HG03378 (cell line): Measurements from ENCODE around the gene S100A16.
A peak's percentile ranks its signal among the peaks of the same experiment; 100 is the strongest.
"Not testable (repeated sequence)": the region's sequence is repeated elsewhere in the genome, so short reads cannot be mapped to it uniquely, and the experiment has no call there.

ENCODE experiments used
- ATAC-seq: cut with Tn5 transposase; IDR thresholded peaks from one replicate; pipeline ENCODE4 v1.9.1; 2021; ENCODE audit warnings: mild to moderate bottlenecking, moderate library complexity; ENCODE audit not compliant: unreplicated experiment

Gene S100A16, protein sequence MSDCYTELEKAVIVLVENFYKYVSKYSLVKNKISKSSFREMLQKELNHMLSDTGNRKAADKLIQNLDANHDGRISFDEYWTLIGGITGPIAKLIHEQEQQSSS

GRCh38 chr1:153612755-153613331 lies at the start of gene S100A16:
S100A16 (minus strand) TSS chr1:153613137; CDS start chr1:153608151, 4,986 bp downstream.
- no peak for ATAC-seq

DNA sequence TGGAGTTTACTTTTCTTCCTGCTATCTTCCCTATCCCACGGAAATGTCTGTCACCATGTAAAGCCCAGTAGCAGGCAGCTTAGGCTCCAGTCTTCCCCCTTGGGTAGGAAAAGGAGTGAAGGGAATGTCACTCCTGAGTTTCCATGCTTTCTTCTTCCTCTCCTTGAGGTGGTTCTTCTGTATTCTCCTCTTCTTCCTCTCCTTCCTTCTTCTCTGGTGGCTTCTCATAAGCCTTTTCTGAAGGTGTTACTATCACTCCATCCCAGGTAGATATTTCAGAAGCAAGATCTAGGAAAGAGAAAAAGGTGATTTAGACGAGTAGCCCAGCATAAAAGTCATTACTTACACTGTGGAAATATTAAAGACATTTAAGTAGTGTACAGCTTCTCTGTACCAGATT lies 49.3 kb upstream of the S100A16 start:
- no peak for ATAC-seq

GRCh38 chr1:153661111-153661708 lies 48.3 kb upstream of the S100A16 start:
- no peak for ATAC-seq

DNA sequence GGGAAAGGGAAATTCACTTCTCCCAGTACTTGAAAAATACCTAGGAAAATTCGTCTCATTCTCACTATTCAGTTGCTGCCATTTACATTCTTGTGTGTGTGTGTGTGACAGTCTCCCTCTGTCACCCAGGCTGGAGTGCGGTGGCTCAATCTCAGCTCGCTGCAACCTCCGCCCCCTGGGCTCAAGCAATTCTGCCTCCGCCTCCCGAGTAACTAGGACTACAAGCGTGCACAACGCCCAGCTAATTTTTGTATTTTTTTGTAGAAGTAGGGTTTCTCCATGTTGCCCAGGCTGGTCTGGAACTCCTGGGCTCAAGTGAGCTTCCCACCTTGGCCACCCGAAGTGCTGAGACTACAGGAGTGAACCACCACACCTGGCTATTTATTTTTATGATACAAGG lies 46.7 kb upstream of the S100A16 start:
- no peak for ATAC-seq

DNA sequence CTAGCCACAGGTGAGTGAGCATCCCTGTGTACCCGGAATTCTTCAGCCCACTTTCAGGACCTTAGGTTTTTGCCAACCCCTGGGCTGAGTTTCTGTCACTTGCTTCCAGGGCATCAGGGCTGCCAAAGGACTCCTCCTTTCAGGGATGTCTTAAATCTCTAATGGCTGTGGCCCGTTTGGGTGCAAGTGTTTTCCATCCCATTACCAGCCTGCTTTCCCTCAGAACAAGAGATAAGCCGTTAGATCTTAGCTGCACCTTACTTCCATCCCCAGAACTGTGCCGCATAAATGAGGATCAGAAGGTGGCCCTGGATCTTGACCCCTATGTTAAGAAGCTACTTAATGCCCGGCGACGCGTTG lies 46.2 kb upstream of the S100A16 start:
- ATAC-seq = no peak

- ATAC-seq = peak; percentile 74
Measured at GRCh38 chr1:153658400-153659174, 45.6 kb upstream of the S100A16 start, which contains the start of gene SNAPIN. SNAPIN (plus strand) TSS chr1:153658703; CDS start chr1:153658744, 41 bp downstream.

DNA sequence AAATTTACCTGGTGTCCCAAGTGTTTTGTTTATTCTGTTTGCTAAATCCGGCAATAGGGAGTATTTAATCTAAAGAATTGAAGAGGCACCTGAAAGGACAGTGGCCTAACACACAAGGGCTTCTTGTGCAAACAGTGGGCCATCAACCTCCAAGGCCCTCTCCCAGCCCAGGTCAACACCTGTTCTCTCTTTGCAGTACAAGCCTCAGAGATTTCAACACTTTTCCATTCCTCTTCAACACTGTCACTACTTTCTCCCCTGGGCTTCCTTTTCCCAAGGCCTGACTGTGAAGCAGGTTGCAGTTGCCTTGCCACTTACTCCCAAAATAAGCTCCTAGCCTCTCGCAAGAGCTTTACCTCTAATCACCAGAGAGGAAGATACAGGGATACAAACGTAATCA lies 42.4 kb upstream of the S100A16 start:
- ATAC-seq = no peak

DNA sequence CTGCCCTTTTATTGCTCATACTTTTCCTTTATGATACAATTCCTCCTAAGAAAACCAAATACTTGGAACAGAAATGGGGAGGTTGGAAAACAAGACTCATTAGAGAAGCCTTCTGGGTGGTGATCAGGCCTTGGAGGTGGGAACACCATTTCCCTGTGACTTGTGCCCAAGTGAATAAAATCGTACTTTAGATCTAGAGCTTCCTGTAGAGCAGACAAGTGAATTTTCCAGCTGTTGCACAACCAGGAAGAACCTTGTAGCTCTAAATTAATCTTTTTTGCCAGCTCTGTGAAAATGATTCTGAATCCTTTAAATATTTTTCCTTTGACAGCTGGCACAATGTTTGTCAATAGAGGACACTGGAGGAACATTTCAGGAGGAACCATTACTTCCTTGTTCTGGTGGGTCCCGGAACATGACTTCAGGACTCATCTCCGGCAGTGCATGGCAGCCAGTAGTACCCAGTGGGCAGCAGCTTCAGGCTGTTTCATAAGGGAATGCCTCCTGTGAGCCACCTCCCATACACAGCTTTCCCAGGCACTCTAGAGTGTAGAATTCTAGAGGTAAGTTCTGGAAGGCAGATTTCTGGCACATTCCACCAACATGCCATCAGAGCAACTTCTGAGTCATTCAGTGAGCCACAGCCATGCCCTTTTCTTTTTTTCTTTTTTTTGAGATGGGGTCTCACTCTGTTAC lies 40.0 kb upstream of the S100A16 start:
- no peak for ATAC-seq

DNA sequence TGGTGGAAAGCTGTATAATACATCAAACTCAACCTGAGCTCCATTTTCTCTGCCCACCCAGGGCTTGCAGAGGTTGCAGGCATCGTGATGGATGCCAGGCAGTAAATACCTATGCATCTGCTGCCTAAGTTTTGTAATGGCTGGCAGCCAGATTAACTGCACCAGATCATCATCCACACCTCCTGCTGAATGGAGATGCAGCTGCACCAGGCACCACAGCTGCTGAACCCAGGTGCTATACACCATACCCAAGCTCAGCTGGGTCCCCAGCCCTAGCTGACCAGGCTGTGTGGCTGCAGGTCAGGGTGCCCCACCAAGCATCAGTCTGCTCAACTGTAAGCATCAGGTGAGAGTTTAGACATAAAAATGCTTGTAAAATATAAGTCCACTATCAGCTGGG lies 38.8 kb upstream of the S100A16 start:
- no peak for ATAC-seq

- ATAC-seq = no peak
Measured at GRCh38 chr1:153649863-153650235, 36.9 kb upstream of the S100A16 start.

DNA sequence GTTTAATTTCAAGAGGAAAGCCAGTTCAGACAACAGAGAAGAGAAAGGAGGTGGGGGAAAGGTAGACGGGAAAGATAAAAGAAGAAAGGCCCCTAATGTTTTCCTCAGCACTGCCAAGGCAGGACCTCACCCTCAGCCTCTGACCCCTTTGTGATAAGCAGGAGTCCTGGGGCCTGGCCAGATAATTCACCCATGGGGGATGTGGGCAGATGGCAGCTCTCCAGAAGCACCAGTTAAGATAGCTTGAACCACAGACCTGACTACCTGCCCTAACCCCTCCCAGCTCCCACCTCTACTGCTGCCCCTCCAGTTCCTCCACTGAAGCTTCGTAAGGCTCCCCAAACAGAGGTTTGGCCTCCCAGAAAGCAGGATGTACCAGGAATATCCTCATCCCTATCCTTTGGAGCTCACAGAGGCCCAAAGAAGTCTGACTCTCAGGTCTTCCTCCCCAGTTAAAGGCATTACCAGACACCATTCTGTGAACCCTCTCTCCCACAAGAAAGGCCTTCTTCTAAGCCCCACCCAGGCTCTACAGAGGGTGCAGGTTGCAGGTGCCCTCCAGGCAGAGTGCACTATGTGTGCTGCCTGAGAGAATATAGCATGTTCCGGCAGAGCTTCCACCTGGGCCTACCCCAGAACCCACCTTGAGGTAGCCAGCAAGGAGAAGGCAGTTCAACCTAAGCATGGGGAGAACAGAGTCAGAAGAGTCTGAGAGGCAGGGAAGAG lies 36.4 kb upstream of the S100A16 start:
- no peak for ATAC-seq

DNA sequence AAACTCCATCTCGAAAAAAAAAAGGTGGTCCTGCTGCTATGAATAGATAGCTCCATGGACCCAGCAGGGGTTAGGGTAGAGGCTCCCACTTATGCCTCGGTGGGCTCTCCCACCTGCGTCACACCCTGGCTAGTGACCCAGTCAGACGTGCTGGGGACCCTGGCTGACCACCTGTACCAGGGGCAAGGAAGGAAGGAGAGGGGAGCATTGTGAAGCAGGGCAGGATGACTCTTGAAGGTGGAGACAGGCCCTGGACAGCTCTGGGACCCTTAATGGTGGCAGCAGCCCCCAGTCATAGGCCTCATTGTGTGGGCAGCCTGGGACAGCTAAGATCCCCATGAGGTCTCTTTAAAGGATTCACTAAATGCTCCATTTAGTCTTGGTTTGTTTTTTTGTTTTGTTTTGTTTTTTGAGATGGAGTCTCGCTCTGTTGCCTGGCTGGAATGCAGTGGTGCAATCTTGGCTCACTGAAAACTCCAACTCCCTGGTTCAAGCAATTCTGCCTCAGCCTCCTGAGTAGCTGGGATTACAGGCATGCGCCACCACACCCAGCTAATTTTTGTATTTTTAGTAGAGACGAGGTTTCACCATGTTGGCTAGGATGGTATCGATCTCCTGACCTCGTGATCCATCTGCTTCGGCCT lies 35.2 kb upstream of the S100A16 start:
- no peak for ATAC-seq

DNA sequence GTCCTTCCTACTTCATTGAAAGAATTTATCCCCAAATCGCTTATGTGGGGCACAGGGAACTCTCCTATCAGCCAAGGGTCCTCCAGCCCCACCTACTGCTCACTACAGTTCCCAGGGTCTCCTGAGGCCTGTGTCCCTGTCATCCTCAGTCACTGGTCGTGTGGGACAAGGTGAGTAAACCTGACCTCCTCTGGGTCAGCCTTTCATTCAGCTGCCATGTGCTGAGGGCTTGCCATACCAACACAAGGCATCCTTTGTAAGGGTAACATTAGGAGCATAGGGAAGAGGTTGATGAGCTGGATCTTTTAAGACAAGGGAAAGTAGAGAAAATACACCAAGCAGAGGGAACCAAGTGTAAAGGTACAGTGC lies 34.4 kb upstream of the S100A16 start:
- no peak for ATAC-seq

- ATAC-seq = no peak
Measured at GRCh38 chr1:153646672-153647345, 33.9 kb upstream of the S100A16 start.

- no peak for ATAC-seq
Measured at GRCh38 chr1:153643816-153644215, 30.9 kb upstream of the S100A16 start.

- no peak for ATAC-seq
Measured at GRCh38 chr1:153643100-153643499, 30.2 kb upstream of the S100A16 start.

GRCh38 chr1:153642161-153642560 lies 29.2 kb upstream of the S100A16 start:
- ATAC-seq = no peak

DNA sequence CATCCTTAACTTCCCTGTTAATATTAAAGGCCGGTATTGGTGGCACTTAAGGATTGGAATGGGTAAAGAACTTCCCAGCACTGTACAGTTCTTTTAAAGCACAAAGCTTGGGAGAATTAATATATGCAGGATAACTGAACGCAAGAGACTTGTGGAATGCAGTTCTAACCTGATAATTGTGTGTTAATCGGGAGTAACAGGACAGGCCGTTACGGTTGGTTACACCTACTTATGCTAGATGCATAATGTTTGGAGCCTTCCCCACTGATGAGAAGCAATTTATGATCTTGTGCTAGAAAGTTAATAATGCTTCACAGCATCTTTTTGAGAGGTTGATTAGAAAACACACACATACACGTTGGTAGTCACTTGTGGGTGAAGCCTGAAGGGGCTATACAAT lies 27.9 kb upstream of the S100A16 start:
- ATAC-seq = no peak

DNA sequence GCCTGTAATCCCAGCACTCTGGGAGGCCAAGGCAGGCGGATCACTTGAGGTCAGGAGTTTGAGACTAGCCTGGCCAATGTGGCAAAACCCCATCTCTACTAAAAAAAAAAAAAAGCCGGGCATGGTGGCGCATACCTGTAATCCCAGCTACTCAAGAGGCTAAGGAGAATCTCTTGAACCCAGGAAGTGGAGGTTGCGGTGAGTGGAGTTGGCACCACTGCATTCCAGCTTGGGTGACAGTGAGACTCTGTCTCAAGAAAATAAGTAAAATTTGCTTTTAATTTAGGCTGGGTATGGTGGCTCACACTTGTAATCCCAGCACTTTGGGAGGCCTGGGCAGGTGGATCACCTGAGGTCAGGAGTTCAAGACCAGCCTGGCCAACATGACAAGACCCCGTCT lies 27.3 kb upstream of the S100A16 start:
- ATAC-seq = not testable (repeated sequence)

DNA sequence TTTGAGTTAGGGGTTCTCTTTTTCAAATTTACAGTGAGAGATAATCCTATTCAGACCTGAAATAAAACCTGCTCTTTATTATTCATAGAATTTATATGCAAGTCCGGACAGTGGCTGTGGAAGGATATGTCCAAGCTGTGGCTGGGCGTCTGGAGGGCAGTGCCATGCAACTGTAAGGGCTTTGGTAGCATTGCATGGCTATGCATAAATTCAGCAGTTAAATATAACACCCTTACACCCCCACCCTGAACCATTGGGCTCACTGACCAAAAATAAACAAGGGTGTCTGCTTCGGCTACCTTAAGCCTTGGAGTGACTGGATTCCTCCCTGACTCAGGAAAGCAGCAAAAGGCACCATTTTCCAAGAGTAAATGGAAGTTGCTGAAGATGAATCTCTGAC lies 26.3 kb upstream of the S100A16 start:
- ATAC-seq = no peak
